CD14-positive monocyte (primary cell): ENCODE measurements around the gene CELA3B. TPM values are rescaled to one million over a fixed set of nuclear protein-coding genes. Genes with fewer than 3 reads are reported as not detected.
A peak's percentile ranks its signal among the peaks of the same experiment; 100 is the strongest.

Experiments
- DNase-seq, 3 donors: peaks; one replicate each; pipeline ENCODE4 v3.0.0-alpha.2; 2011 to 2022
- H2AFZ ChIP-seq: 2 replicates; pipeline ENCODE4 v1.6.0; 2012; ENCODE audit warnings: mild to moderate bottlenecking, low read depth, low read length, inconsistent platforms; ENCODE audit not compliant: insufficient read depth, poor library complexity, severe bottlenecking
- H3K27ac ChIP-seq, 2 donors: 1 replicate in 1 of 2; 2 replicates in 1 of 2; pipeline ENCODE4 v1.5.1; 2012 to 2013; ENCODE audit warnings: low read length in 2 of 2, control low read depth in 1 of 2, inconsistent platforms in 1 of 2, low read depth in 1 of 2, mild to moderate bottlenecking in 1 of 2
- H3K27me3 ChIP-seq, 2 donors: one replicate each; pipeline versions ENCODE4 v1.6.0 to v1.6.1; 2011 to 2013; ENCODE audit warnings: low read length in 2 of 2; ENCODE audit not compliant: control insufficient read depth in 2 of 2, insufficient read depth in 2 of 2
- H3K36me3 ChIP-seq, 2 donors: replicated peaks in 1 of 2; 1 replicate in 1 of 2; 2 replicates in 1 of 2; pipeline versions ENCODE4 v1.5.1 to v1.6.1; 2012 to 2013; ENCODE audit warnings: low read length in 2 of 2, control low read depth in 1 of 2, inconsistent platforms in 1 of 2, mild to moderate bottlenecking in 1 of 2; ENCODE audit not compliant: insufficient read depth in 2 of 2, control insufficient read depth in 1 of 2
- H3K4me1 ChIP-seq, 2 donors: 1 replicate in 1 of 2; 2 replicates in 1 of 2; pipeline versions ENCODE4 v1.5.1 to v1.6.1; 2012 to 2013; ENCODE audit warnings: low read length in 2 of 2, control low read depth in 1 of 2, inconsistent platforms in 1 of 2, mild to moderate bottlenecking in 1 of 2, moderate library complexity in 1 of 2; ENCODE audit not compliant: insufficient read depth in 2 of 2, control insufficient read depth in 1 of 2
- H3K4me2 ChIP-seq: replicated peaks from 2 replicates; pipeline ENCODE3; 2012; ENCODE audit warnings: low read length, moderate library complexity, mild to moderate bottlenecking; ENCODE audit not compliant: poor library complexity, severe bottlenecking; ENCODE audit errors: extremely low read depth
- H3K4me3 ChIP-seq, 3 experiments: fragments of 200-600 bp in 1 of 3; sonication (generic) in 1 of 3; replicated peaks in 1 of 3; 1 replicate in 2 of 3; 2 replicates in 1 of 3; pipeline ENCODE4 v1.5.1; 2011 to 2013; ENCODE audit warnings: low read length in 3 of 3, mild to moderate bottlenecking in 3 of 3, control low read depth in 2 of 3, low read depth in 2 of 3, inconsistent platforms in 1 of 3, moderate library complexity in 1 of 3
- H3K79me2 ChIP-seq: 2 replicates; pipeline ENCODE4 v1.6.0; 2012; ENCODE audit warnings: mild to moderate bottlenecking, control low read depth, inconsistent platforms, low read length, moderate library complexity; ENCODE audit not compliant: insufficient read depth
- H3K9ac ChIP-seq: 2 replicates; pipeline ENCODE4 v1.6.0; 2017; ENCODE audit warnings: low read length, mild to moderate bottlenecking; ENCODE audit not compliant: insufficient read depth, poor library complexity, severe bottlenecking
- H3K9me3 ChIP-seq, 2 donors: replicated peaks in 1 of 2; 1 replicate in 1 of 2; 2 replicates in 1 of 2; pipeline versions ENCODE4 v1.5.1 to v1.6.1; 2012 to 2013; ENCODE audit warnings: low read length in 2 of 2, control low read depth in 1 of 2; ENCODE audit not compliant: control insufficient read depth in 1 of 2, insufficient read depth in 1 of 2
- H4K20me1 ChIP-seq: 2 replicates; pipeline ENCODE4 v1.6.0; 2012; ENCODE audit warnings: mild to moderate bottlenecking, low read length, control low read depth, moderate library complexity; ENCODE audit not compliant: insufficient read depth
- H3K27ac Mint-ChIP-seq, 7 donors: one replicate each; pipeline ENCODE4 v1.8.0; 2020; ENCODE audit warnings: mild to moderate bottlenecking in 7 of 7, mixed read lengths in 7 of 7, moderate library complexity in 6 of 7, inconsistent platforms in 2 of 7
- H3K27me3 Mint-ChIP-seq, 3 donors: one replicate each; pipeline ENCODE4 v1.8.0; 2021 to 2022; ENCODE audit warnings: low read depth in 3 of 3, mild to moderate bottlenecking in 3 of 3, mixed read lengths in 3 of 3, moderate library complexity in 3 of 3, inconsistent platforms in 1 of 3
- H3K36me3 Mint-ChIP-seq, 2 donors: one replicate each; pipeline ENCODE4 v1.8.0; 2020; ENCODE audit warnings: mixed read lengths in 2 of 2, inconsistent platforms in 1 of 2, mild to moderate bottlenecking in 1 of 2
- H3K4me1 Mint-ChIP-seq: one replicate; pipeline ENCODE4 v1.8.0; 2020; ENCODE audit warnings: mild to moderate bottlenecking, mixed read lengths
- H3K4me3 Mint-ChIP-seq, 2 donors: one replicate each; pipeline ENCODE4 v1.8.0; 2020; ENCODE audit warnings: mild to moderate bottlenecking in 2 of 2, mixed read lengths in 2 of 2, moderate library complexity in 1 of 2
- H3K9me3 Mint-ChIP-seq, 7 donors: one replicate each; pipeline ENCODE4 v1.8.0; 2020 to 2022; ENCODE audit warnings: mixed read lengths in 7 of 7, mild to moderate bottlenecking in 6 of 7, moderate library complexity in 6 of 7, inconsistent platforms in 2 of 7
- CTCF ChIP-seq: fragments of 200-600 bp; IDR thresholded peaks from one replicate; pipeline ENCODE4 v1.8.0; 2022; ENCODE audit warnings: antibody characterized with exemption, mild to moderate bottlenecking
- WGBS: methylation state at CpG from one replicate; pipeline ENCODE4 v1.1.5; 2013; ENCODE audit warnings: missing lambda C conversion rate; ENCODE audit not compliant: insufficient coverage; 5-methylcytosine and 5-hydroxymethylcytosine counted together
- intact Hi-C, 2 donors: fragments of 100-400 bp; cut with micrococcal nuclease; formaldehyde crosslinking; loops; one replicate each; pipeline versions ENCODE4 v1.15.0 to v1.15.1; 2023
- polyA plus RNA-seq, 3 donors: library from polyadenylated mRNA; depleted of rRNA in 1 of 3; unstranded in 2 of 3; stranded (reverse) in 1 of 3; fragments of 300-500 nt in 2 of 3; fragments of >200 nt in 1 of 3; fragmentation: Illumina TruSeq in 2 of 3; gene quantifications; 1 replicate in 2 of 3; 2 replicates in 1 of 3; pipeline ENCODE4 v1.2.3, GENCODE V29; 2012 to 2021

The CELA3B gene
- polyA plus RNA-seq, 3 donors, result not detected

GRCh38 chr1:21955501-21956281 lies 21.1 kb upstream of the CELA3B start:
- no peak overlapping the region for H3K27ac ChIP-seq
- DNase-seq, result no peak
- H3K79me2 ChIP-seq, result no peaks in the 10 kb centered on the region
- Mint-ChIP-seq H3K9me3 (peaks cover 0 to 2% (median 0%) of the 10 kb centered on the region in 7 donors), H3K4me3 (no peak overlapping the region), H3K27me3 (peaks cover 0 to 12% (median 9%) of the 10 kb centered on the region in 3 donors), H3K36me3 (no peaks in the 10 kb centered on the region), H3K27ac (no peak overlapping the region), H3K4me1 (peaks cover 7% of the 10 kb centered on the region)
- H3K4me2 ChIP-seq, result no peak overlapping the region
- H3K9ac ChIP-seq, result no peak overlapping the region
- 87% methylated on average over 3 of the region's 9 CpGs for WGBS
- no peak for TF ChIP-seq CTCF
- H3K27me3 ChIP-seq, result no peaks in the 10 kb centered on the region
- H4K20me1 ChIP-seq, result no peaks in the 10 kb centered on the region
- no peak overlapping the region for H2AFZ ChIP-seq
- intact Hi-C loops, result no loop called here
- H3K4me1 ChIP-seq, result no peaks in the 10 kb centered on the region
- H3K4me3 ChIP-seq, result no peak overlapping the region
- no peaks in the 10 kb centered on the region for H3K9me3 ChIP-seq
- no peaks in the 10 kb centered on the region for H3K36me3 ChIP-seq

GRCh38 chr1:21956720-21957552 lies 19.9 kb upstream of the CELA3B start:
- Mint-ChIP-seq H3K36me3 (no peaks in the 10 kb centered on the region), H3K4me1 (peaks cover 7% of the 10 kb centered on the region), H3K4me3 (no peak overlapping the region), H3K27ac (peak overlapping the region in 2 of 7 donors; percentile 11 to 57), H3K9me3 (no peaks in the 10 kb centered on the region), H3K27me3 (peaks cover 0 to 12% (median 9%) of the 10 kb centered on the region in 3 donors)
- no peak overlapping the region for H3K4me3 ChIP-seq
- H3K4me2 ChIP-seq, result no peak overlapping the region
- H3K27ac ChIP-seq, result no peak overlapping the region
- H3K27me3 ChIP-seq, result no peaks in the 10 kb centered on the region
- TF ChIP-seq CTCF, result no peak
- DNase-seq, result no peak
- whole genome bisulfite sequencing, result 57% methylated on average over 17 of the region's 18 CpGs
- H3K9ac ChIP-seq, result no peak overlapping the region
- no peaks in the 10 kb centered on the region for H3K9me3 ChIP-seq
- H2AFZ ChIP-seq, result no peak overlapping the region
- no peaks in the 10 kb centered on the region for H4K20me1 ChIP-seq
- H3K79me2 ChIP-seq, result no peaks in the 10 kb centered on the region
- H3K4me1 ChIP-seq, result no peaks in the 10 kb centered on the region
- H3K36me3 ChIP-seq, result no peaks in the 10 kb centered on the region
- intact Hi-C loops, result no loop called here
